Measurements from ENCODE around the gene METTL16. TPM values are rescaled to one million over a fixed set of nuclear protein-coding genes. Genes with fewer than 3 reads are reported as not detected.
A peak's percentile ranks its signal among the peaks of the same experiment; 100 is the strongest.

METTL16 gene
- total RNA-seq, 1 experiment from 2014 or later, result 54.1 TPM

GRCh38 chr17:2416010-2416734 is 95.5 kb downstream of the METTL16 start:
- TF ChIP-seq ZNF425 (CRISPR knock-in tag; conservative IDR thresholded peaks at IDR 0.05), result no peak
- peak; percentile 92 for TF ChIP-seq CTCF (IDR thresholded peaks at IDR 0.05)
- ATAC-seq, result peak; percentile 61
- POLR2A ChIA-PET, result interaction anchor here (0.6 to 1.3 kb wide), 5 partner anchors 15 to 184 kb away, joined by 3 to 11 read pairs (median 6); no protein-coding TSS in a partner anchor
- Mint-ChIP-seq H3K4me1 (peaks cover 5% of the 10 kb centered on the region), H3K27me3 (ENCODE audit: low read depth) (no peaks in the 10 kb centered on the region), H3K9me3 (no peaks in the 10 kb centered on the region), H3K27ac (peak overlapping the region; percentile 71), H3K4me3 (no peak overlapping the region), H3K36me3 (peaks cover 37% of the 10 kb centered on the region)
- peak; percentile 94 for DNase-seq (ENCODE audit: low spot score)
- CTCF ChIA-PET, result interaction anchor here (0.6 to 3.3 kb wide), 56 partner anchors 9 to 380 kb away, joined by 3 to 268 read pairs (median 4); partner anchors contain the start of genes METTL16, MNT, RAP1GAP2 and SGSM2

- H3K27ac Mint-ChIP-seq, result peak overlapping the region; percentile 32; the same call in 1 of the 2 replicates
- H3K27me3 Mint-ChIP-seq (ENCODE audit: low read depth), result no peaks in the 10 kb centered on the region
- ATAC-seq (no peak), DNase-seq (ENCODE audit: low spot score) (no peak)
- ChIA-PET CTCF (interaction anchor here (0.6 to 3.3 kb wide), 13 partner anchors 10 to 1219 kb away, joined by 3 to 268 read pairs (median 21); partner anchors contain the start of gene MNT), POLR2A (interaction anchor here (0.6 to 1.3 kb wide), 3 partner anchors 22 to 372 kb away, joined by 3 to 7 read pairs (median 5); no protein-coding TSS in a partner anchor)
- no peak overlapping the region for H3K4me3 Mint-ChIP-seq
- H3K36me3 Mint-ChIP-seq, result peaks cover 34% of the 10 kb centered on the region
- no peaks in the 10 kb centered on the region for H3K9me3 Mint-ChIP-seq
- H3K4me1 Mint-ChIP-seq, result peaks cover 5% of the 10 kb centered on the region
- TF ChIP-seq ZBTB43 (CRISPR knock-in tag; IDR thresholded peaks at IDR 0.05) (no peak), AFF4 (CRISPR knock-in tag; IDR thresholded peaks at IDR 0.05; ENCODE audit: borderline replicate concordance) (no peak), ATF1 (CRISPR knock-in tag; IDR thresholded peaks at IDR 0.05) (no peak), ARID4B (CRISPR knock-in tag; IDR thresholded peaks at IDR 0.05; ENCODE audit: borderline replicate concordance) (no peak), ZNF138 (CRISPR knock-in tag; conservative IDR thresholded peaks at IDR 0.05) (no peak), CDX4 (CRISPR knock-in tag; IDR thresholded peaks at IDR 0.05; ENCODE audit: borderline replicate concordance) (no peak), ZNF281 (CRISPR knock-in tag; IDR thresholded peaks at IDR 0.05) (no peak), ZNF263 (CRISPR knock-in tag; IDR thresholded peaks at IDR 0.05; ENCODE audit: low read depth) (no peak)
These were observed 96.6 kb downstream of the METTL16 start for GRCh38 chr17:2415081-2415480.
